ENCODE data around the gene PDILT.
A peak's percentile ranks its signal among the peaks of the same experiment; 100 is the strongest.

Gene PDILT

GRCh38 chr16:20401475-20402016 lies 3.0 kb downstream of the PDILT start:
- DNase-seq: no peak

- no peak for DNase-seq
Measured at GRCh38 chr16:20401066-20401465, 3.5 kb downstream of the PDILT start.

- DNase-seq: no peak
Measured at GRCh38 chr16:20399185-20399584, 5.4 kb downstream of the PDILT start.

GRCh38 chr16:20398603-20399002 lies 5.9 kb downstream of the PDILT start:
- DNase-seq: no peak

- DNase-seq: no peak
Measured at GRCh38 chr16:20397468-20398074, 7.0 kb downstream of the PDILT start.

GRCh38 chr16:20396846-20397467 lies 7.6 kb downstream of the PDILT start:
- DNase-seq: no peak

- DNase-seq: no peak
Measured at GRCh38 chr16:20395946-20396345, 8.6 kb downstream of the PDILT start.

- DNase-seq: no peak
Measured at GRCh38 chr16:20393801-20394577, 10.5 kb downstream of the PDILT start.

- no peak for DNase-seq
Measured at GRCh38 chr16:20391045-20391444, 13.5 kb downstream of the PDILT start.

- DNase-seq: no peak
Measured at GRCh38 chr16:20388854-20389253, 15.7 kb downstream of the PDILT start.

- DNase-seq: no peak
Measured at GRCh38 chr16:20387978-20388377, 16.6 kb downstream of the PDILT start.

- peak; percentile 35 for DNase-seq
Measured at GRCh38 chr16:20385844-20386832, 18.4 kb downstream of the PDILT start.

- DNase-seq: peak; percentile 19
Measured at GRCh38 chr16:20383106-20384029, 21.2 kb downstream of the PDILT start.

GRCh38 chr16:20382202-20382948 lies 22.2 kb downstream of the PDILT start:
- DNase-seq: no peak

GRCh38 chr16:20380782-20381181 lies 23.8 kb downstream of the PDILT start:
- no peak for DNase-seq

GRCh38 chr16:20377181-20377580 lies 27.4 kb downstream of the PDILT start:
- DNase-seq: no peak

- no peak for DNase-seq
Measured at GRCh38 chr16:20372701-20373100, 31.8 kb downstream of the PDILT start.

GRCh38 chr16:20369452-20370054 lies 35.0 kb downstream of the PDILT start:
- DNase-seq: no peak

GRCh38 chr16:20364051-20364450 lies 40.5 kb downstream of the PDILT start:
- DNase-seq: no peak

- DNase-seq: no peak
Measured at GRCh38 chr16:20363191-20363590, 41.3 kb downstream of the PDILT start.
